ENCODE results near the gene PRICKLE2.

PRICKLE2 gene

DNA sequence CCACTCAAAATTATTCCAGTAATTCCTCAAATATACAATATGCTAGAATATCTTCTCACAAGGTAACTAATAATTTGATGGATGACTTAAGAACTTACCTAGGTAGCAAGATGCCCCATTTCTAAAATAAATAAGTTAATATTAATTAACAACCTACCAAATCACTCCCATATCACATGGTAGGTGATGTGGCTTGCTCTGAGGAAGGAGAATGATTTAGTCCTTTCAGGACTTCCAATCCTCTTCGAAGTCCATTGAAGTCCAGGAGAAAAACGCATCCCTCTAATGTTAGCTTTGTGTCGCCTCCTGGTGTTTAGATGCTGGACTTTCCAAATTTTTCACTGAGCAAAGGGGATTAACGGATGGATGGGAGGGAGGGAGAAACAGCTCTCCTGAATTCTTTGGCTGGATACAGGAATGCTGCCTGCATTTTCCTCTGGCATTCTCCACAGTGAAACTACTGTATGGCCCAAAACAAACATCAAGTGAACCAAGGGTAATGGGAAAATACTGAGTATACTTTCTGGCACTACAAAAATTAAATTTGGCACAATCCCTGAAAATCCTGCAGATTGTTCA is 58.6 kb downstream of the PRICKLE2 start:
- H3K9me3 ChIP-seq (ENCODE audit: control insufficient read depth, insufficient read depth, low read length): no peaks in the 10 kb centered on the region
- H3F3A ChIP-seq (ENCODE audit: control insufficient read depth, insufficient read depth): no peaks in the 10 kb centered on the region
- no peaks in the 10 kb centered on the region for H4K20me1 ChIP-seq (ENCODE audit: control insufficient read depth, insufficient read depth, low read depth, low read length)
- no peak overlapping the region for H3K27ac ChIP-seq (ENCODE audit: low read depth, low read length)
- H3K27me3 ChIP-seq (ENCODE audit: control insufficient read depth, low read length): peaks cover 7% of the 10 kb centered on the region
- H3K79me2 ChIP-seq (ENCODE audit: control insufficient read depth, low read length): no peaks in the 10 kb centered on the region
- no peak overlapping the region for H3K4me3 ChIP-seq (ENCODE audit: low read length)
- TF ChIP-seq EZH2phosphoT487 (IDR thresholded peaks at IDR 0.05; ENCODE audit: borderline replicate concordance, low read length): no peak
- TF ChIP-seq, protein P1, sequence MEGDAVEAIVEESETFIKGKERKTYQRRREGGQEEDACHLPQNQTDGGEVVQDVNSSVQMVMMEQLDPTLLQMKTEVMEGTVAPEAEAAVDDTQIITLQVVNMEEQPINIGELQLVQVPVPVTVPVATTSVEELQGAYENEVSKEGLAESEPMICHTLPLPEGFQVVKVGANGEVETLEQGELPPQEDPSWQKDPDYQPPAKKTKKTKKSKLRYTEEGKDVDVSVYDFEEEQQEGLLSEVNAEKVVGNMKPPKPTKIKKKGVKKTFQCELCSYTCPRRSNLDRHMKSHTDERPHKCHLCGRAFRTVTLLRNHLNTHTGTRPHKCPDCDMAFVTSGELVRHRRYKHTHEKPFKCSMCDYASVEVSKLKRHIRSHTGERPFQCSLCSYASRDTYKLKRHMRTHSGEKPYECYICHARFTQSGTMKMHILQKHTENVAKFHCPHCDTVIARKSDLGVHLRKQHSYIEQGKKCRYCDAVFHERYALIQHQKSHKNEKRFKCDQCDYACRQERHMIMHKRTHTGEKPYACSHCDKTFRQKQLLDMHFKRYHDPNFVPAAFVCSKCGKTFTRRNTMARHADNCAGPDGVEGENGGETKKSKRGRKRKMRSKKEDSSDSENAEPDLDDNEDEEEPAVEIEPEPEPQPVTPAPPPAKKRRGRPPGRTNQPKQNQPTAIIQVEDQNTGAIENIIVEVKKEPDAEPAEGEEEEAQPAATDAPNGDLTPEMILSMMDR (IDR thresholded peaks at IDR 0.05; ENCODE audit: low read depth, low read length, poor library complexity, severe bottlenecking): peak; percentile 16
- H3K9me2 ChIP-seq (replicated peaks; ENCODE audit: control insufficient read depth, low read length): no peaks in the 10 kb centered on the region
- H3K4me1 ChIP-seq (ENCODE audit: control insufficient read depth, low read length): no peaks in the 10 kb centered on the region
- no peaks in the 10 kb centered on the region for H3K36me3 ChIP-seq (ENCODE audit: control insufficient read depth, low read length)
- H3K4me2 ChIP-seq (ENCODE audit: low read length): no peak overlapping the region

DNA sequence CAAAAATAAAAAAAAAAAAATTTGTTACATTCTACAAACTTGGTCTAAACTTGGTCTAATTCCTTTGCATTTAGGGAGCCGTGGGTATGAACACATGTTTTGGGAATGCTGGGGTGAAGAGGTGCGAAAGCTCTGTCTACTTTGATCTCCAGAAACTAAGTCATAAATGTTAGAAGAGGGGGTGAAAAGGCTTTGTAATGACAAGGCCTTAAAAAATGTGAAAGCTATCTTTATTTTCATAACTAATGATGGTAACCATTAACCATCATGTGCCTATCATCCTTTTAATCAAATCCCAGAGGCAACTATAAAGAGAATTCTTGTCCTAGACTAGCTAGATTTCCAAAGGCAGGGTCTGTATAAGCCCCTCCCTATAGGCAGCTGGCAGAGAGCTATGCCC is 60.9 kb downstream of the PRICKLE2 start:
- Histone ChIP-seq H3K4me3 (ENCODE audit: low read length) (no peak overlapping the region), H3K4me2 (ENCODE audit: low read length) (no peak overlapping the region), H3F3A (ENCODE audit: control insufficient read depth, insufficient read depth) (no peaks in the 10 kb centered on the region), H3K36me3 (ENCODE audit: control insufficient read depth, low read length) (no peaks in the 10 kb centered on the region), H3K9me3 (ENCODE audit: control insufficient read depth, insufficient read depth, low read length) (no peaks in the 10 kb centered on the region), H3K79me2 (ENCODE audit: control insufficient read depth, low read length) (no peaks in the 10 kb centered on the region), H4K20me1 (ENCODE audit: control insufficient read depth, insufficient read depth, low read depth, low read length) (no peaks in the 10 kb centered on the region), H3K27me3 (ENCODE audit: control insufficient read depth, low read length) (peaks cover 23% of the 10 kb centered on the region), H3K4me1 (ENCODE audit: control insufficient read depth, low read length) (no peaks in the 10 kb centered on the region), H3K27ac (ENCODE audit: low read depth, low read length) (no peak overlapping the region), H3K9me2 (replicated peaks; ENCODE audit: control insufficient read depth, low read length) (no peaks in the 10 kb centered on the region)
- TF ChIP-seq EZH2phosphoT487 (IDR thresholded peaks at IDR 0.05; ENCODE audit: borderline replicate concordance, low read length): no peak
- TF ChIP-seq, protein P1 (IDR thresholded peaks at IDR 0.05; ENCODE audit: low read depth, low read length, poor library complexity, severe bottlenecking): no peak

DNA sequence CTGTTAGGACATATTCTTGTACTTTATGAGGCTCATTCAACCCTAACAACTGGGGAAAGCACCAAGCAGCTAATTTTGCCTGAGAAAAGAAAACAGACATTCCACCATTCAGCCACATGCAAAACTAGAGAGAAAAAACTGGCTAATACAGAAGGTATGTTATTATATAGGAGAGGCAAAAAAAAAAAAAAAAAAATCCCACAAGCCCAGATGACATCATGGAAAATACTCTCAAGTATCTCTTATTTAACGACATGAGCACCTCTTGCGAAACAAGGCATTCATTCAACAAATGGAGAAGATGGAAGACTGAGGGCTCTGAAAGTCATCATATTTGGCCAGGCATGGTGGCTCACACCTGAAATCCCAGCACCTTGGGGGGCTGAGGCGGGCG is 61.5 kb downstream of the PRICKLE2 start:
- Histone ChIP-seq H4K20me1 (ENCODE audit: control insufficient read depth, insufficient read depth, low read depth, low read length) (no peaks in the 10 kb centered on the region), H3K4me2 (ENCODE audit: low read length) (no peak overlapping the region), H3K4me3 (ENCODE audit: low read length) (no peak overlapping the region), H3K36me3 (ENCODE audit: control insufficient read depth, low read length) (no peaks in the 10 kb centered on the region), H3K4me1 (ENCODE audit: control insufficient read depth, low read length) (no peaks in the 10 kb centered on the region), H3K27me3 (ENCODE audit: control insufficient read depth, low read length) (peaks cover 23% of the 10 kb centered on the region), H3F3A (ENCODE audit: control insufficient read depth, insufficient read depth) (no peaks in the 10 kb centered on the region), H3K9me2 (replicated peaks; ENCODE audit: control insufficient read depth, low read length) (no peaks in the 10 kb centered on the region), H3K9me3 (ENCODE audit: control insufficient read depth, insufficient read depth, low read length) (no peaks in the 10 kb centered on the region), H3K79me2 (ENCODE audit: control insufficient read depth, low read length) (no peaks in the 10 kb centered on the region), H3K27ac (ENCODE audit: low read depth, low read length) (no peak overlapping the region)
- TF ChIP-seq EZH2phosphoT487 (IDR thresholded peaks at IDR 0.05; ENCODE audit: borderline replicate concordance, low read length): no peak
- TF ChIP-seq, protein P1 (IDR thresholded peaks at IDR 0.05; ENCODE audit: low read depth, low read length, poor library complexity, severe bottlenecking): no peak

Measured in DOHH2 (cell line).